H1 (cell line): ENCODE results near the gene SHANK1. TPM values are rescaled to one million over a fixed set of nuclear protein-coding genes. Genes with fewer than 3 reads are reported as not detected.

Source experiments
- CTCF ChIA-PET: fragments of 300-600 bp; sonication (Branson Sonifier 250); formaldehyde crosslinking; loops from one replicate; lab custom pipeline; 2021; ENCODE audit not compliant: partially characterized antibody; lab: Charles Lee
- POLR2A ChIA-PET: fragments of 300-600 bp; sonication (Branson Sonifier 250); formaldehyde crosslinking; loops from one replicate; lab custom pipeline; 2021; ENCODE audit warnings: inconsistent platforms; ENCODE audit not compliant: partially characterized antibody; lab: Charles Lee
- DNase-seq, 2 experiments: peaks; one replicate each; pipeline versions ENCODE4 v3.0.0 to v3.0.0-alpha.2; 2010 to 2022; ENCODE audit warnings: low spot score in 2 of 2, low read depth in 1 of 2, mixed read lengths in 1 of 2
- FAIRE-seq: peaks from 2 replicates; lab custom pipeline; 2011; peaks lifted over from hg19 to GRCh38; lab: Jason Lieb, UNC
- H2AFZ ChIP-seq: 2 replicates; pipeline ENCODE4 v1.8.1; 2012; ENCODE audit warnings: low read length, inconsistent platforms
- H2AK5ac ChIP-seq: 2 replicates; pipeline ENCODE4 v1.6.1; 2013; ENCODE audit warnings: low read depth, low read length
- H2BK120ac ChIP-seq: replicated peaks from 2 replicates; pipeline ENCODE3; 2013; ENCODE audit warnings: low read depth, low read length, inconsistent platforms
- H2BK12ac ChIP-seq: 2 replicates; pipeline ENCODE4 v1.6.1; 2013; ENCODE audit warnings: low read depth, low read length
- H2BK15ac ChIP-seq: 2 replicates; pipeline ENCODE4 v1.6.1; 2013; ENCODE audit warnings: low read length
- H2BK20ac ChIP-seq: 2 replicates; pipeline ENCODE4 v1.6.1; 2013; ENCODE audit warnings: low read length
- H2BK5ac ChIP-seq: 2 replicates; pipeline ENCODE4 v1.6.1; 2013; ENCODE audit warnings: low read depth, low read length
- H3K14ac ChIP-seq: 2 replicates; pipeline ENCODE4 v1.6.1; 2013; ENCODE audit warnings: inconsistent platforms; ENCODE audit not compliant: insufficient read length
- H3K18ac ChIP-seq: 2 replicates; pipeline ENCODE4 v1.6.1; 2013; ENCODE audit warnings: low read length; ENCODE audit errors: extremely low read depth
- H3K23ac ChIP-seq: 2 replicates; pipeline ENCODE4 v1.6.1; 2013; ENCODE audit warnings: inconsistent platforms; ENCODE audit not compliant: insufficient read length
- H3K23me2 ChIP-seq: 2 replicates; pipeline ENCODE4 v1.6.1; 2013; ENCODE audit warnings: low read depth, low read length
- H3K27ac ChIP-seq: 2 replicates; pipeline ENCODE4 v1.6.1; 2011; ENCODE audit warnings: low read depth, low read length, inconsistent platforms
- H3K27me3 ChIP-seq, 4 experiments: replicated peaks in 1 of 4; 1 replicate in 1 of 4; 2 replicates in 3 of 4; pipeline versions ENCODE4 v1.6.1 to v1.8.1; 2011 to 2013; ENCODE audit warnings: low read length in 3 of 4, mild to moderate bottlenecking in 3 of 4, inconsistent platforms in 2 of 4, mixed read lengths in 2 of 4, moderate library complexity in 1 of 4; ENCODE audit not compliant: control insufficient read depth in 3 of 4, insufficient read depth in 3 of 4; ENCODE audit errors: extremely low read depth in 1 of 4
- H3K36me3 ChIP-seq, 4 experiments: 2 replicates each; pipeline versions ENCODE4 v1.6.1 to v1.8.1; 2011 to 2013; ENCODE audit warnings: mild to moderate bottlenecking in 4 of 4, low read length in 3 of 4, moderate library complexity in 2 of 4, control low read depth in 1 of 4, inconsistent platforms in 1 of 4; ENCODE audit not compliant: insufficient read depth in 4 of 4, control insufficient read depth in 2 of 4
- H3K4ac ChIP-seq: replicated peaks from 2 replicates; pipeline ENCODE3; 2013; ENCODE audit warnings: low read length, low read depth, mixed read lengths, inconsistent platforms; ENCODE audit not compliant: insufficient read length
- H3K4me1 ChIP-seq, 4 experiments: replicated peaks in 1 of 4; 1 replicate in 1 of 4; 2 replicates in 3 of 4; pipeline versions ENCODE4 v1.6.1 to v1.8.1; 2011 to 2013; ENCODE audit warnings: low read length in 3 of 4, inconsistent platforms in 2 of 4, mixed read lengths in 1 of 4; ENCODE audit not compliant: insufficient read depth in 4 of 4, control insufficient read depth in 3 of 4
- H3K4me2 ChIP-seq, 2 experiments: 2 replicates each; pipeline versions ENCODE4 v1.6.1 to v1.8.1; 2011 to 2013; ENCODE audit warnings: low read depth in 2 of 2, low read length in 2 of 2, control low read depth in 1 of 2, inconsistent platforms in 1 of 2, mild to moderate bottlenecking in 1 of 2; ENCODE audit not compliant: insufficient read depth in 1 of 2
- H3K4me3 ChIP-seq, 4 experiments: fragments of 200-600, 300-600 bp in 1 of 4; sonication (generic), shearing (Covaris generic), sonication (Bioruptor Twin) in 1 of 4; 2 replicates each; pipeline versions ENCODE4 v1.5.1 to v1.8.1; 2011 to 2016; ENCODE audit warnings: low read length in 4 of 4, low read depth in 3 of 4, control low read depth in 2 of 4, inconsistent platforms in 2 of 4, mild to moderate bottlenecking in 2 of 4, mixed read lengths in 1 of 4, moderate library complexity in 1 of 4; ENCODE audit not compliant: insufficient read depth in 2 of 4; ENCODE audit errors: extremely low read depth in 1 of 4
- H3K56ac ChIP-seq: replicated peaks from 2 replicates; pipeline ENCODE3; 2013; ENCODE audit warnings: low read depth, mild to moderate bottlenecking, mixed read lengths, low read length, inconsistent platforms; ENCODE audit not compliant: insufficient read length
- H3K79me1 ChIP-seq: 2 replicates; pipeline ENCODE4 v1.6.1; 2013; ENCODE audit warnings: low read depth, low read length, control low read depth
- H3K79me2 ChIP-seq, 2 experiments: 2 replicates each; pipeline versions ENCODE4 v1.6.1 to v1.8.1; 2012 to 2013; ENCODE audit warnings: low read length in 2 of 2, mild to moderate bottlenecking in 2 of 2, inconsistent platforms in 1 of 2; ENCODE audit not compliant: insufficient read depth in 2 of 2, control insufficient read depth in 1 of 2
- H3K9ac ChIP-seq, 4 experiments: replicated peaks in 1 of 4; 1 replicate in 1 of 4; 2 replicates in 3 of 4; pipeline versions ENCODE4 v1.6.1 to v1.8.1; 2011 to 2013; ENCODE audit warnings: low read depth in 3 of 4, low read length in 3 of 4, control low read depth in 2 of 4, mild to moderate bottlenecking in 2 of 4, moderate library complexity in 2 of 4, inconsistent platforms in 1 of 4; ENCODE audit errors: extremely low read depth in 1 of 4
- H3K9me3 ChIP-seq, 2 experiments: 2 replicates each; pipeline versions ENCODE4 v1.6.1 to v1.8.1; 2012 to 2013; ENCODE audit warnings: mild to moderate bottlenecking in 2 of 2, moderate library complexity in 2 of 2, control low read depth in 1 of 2, inconsistent platforms in 1 of 2, low read depth in 1 of 2, low read length in 1 of 2, mixed read lengths in 1 of 2; ENCODE audit not compliant: insufficient read depth in 2 of 2
- H4K20me1 ChIP-seq, 2 experiments: replicated peaks in 1 of 2; 2 replicates each; pipeline versions ENCODE3 to v1.8.1; 2011 to 2013; ENCODE audit warnings: inconsistent platforms in 2 of 2, low read length in 2 of 2, mild to moderate bottlenecking in 1 of 2; ENCODE audit not compliant: insufficient read depth in 2 of 2, control insufficient read depth in 1 of 2
- H4K5ac ChIP-seq: 2 replicates; pipeline ENCODE4 v1.6.1; 2013; ENCODE audit warnings: low read length, low read depth, mixed read lengths, inconsistent platforms; ENCODE audit not compliant: insufficient read length
- H4K8ac ChIP-seq: 2 replicates; pipeline ENCODE4 v1.8.0; 2013; ENCODE audit warnings: mild to moderate bottlenecking, moderate library complexity, low read length, inconsistent platforms; ENCODE audit not compliant: insufficient read depth; ENCODE audit errors: extremely low read depth
- H4K91ac ChIP-seq: replicated peaks from 2 replicates; pipeline ENCODE3; 2013; ENCODE audit warnings: low read length, mixed read lengths, inconsistent platforms; ENCODE audit not compliant: insufficient read length
- CEBPB ChIP-seq: IDR thresholded peaks from 2 replicates; pipeline ENCODE4 v1.6.1; 2012; ENCODE audit warnings: low read depth, low read length
- EP300 ChIP-seq, 2 experiments: IDR thresholded peaks; 1 replicate in 1 of 2; 2 replicates in 1 of 2; pipeline ENCODE4 v1.6.1; 2011 to 2012; ENCODE audit warnings: low read depth in 2 of 2, low read length in 2 of 2, mild to moderate bottlenecking in 2 of 2, borderline replicate concordance in 1 of 2, inconsistent platforms in 1 of 2, moderate library complexity in 1 of 2
- HDAC6 ChIP-seq: IDR thresholded peaks from one replicate; pipeline ENCODE4 v1.7.1; 2012; ENCODE audit warnings: low read depth, mild to moderate bottlenecking, inconsistent platforms, low read length, moderate library complexity
- KDM1A ChIP-seq: fragments of 200-600, 300-600 bp; sonication (generic); IDR thresholded peaks from 2 replicates; pipeline ENCODE4 v1.7.1; 2016; ENCODE audit warnings: mild to moderate bottlenecking, low read length, borderline replicate concordance
- MAX ChIP-seq: IDR thresholded peaks from 2 replicates; pipeline ENCODE4 v1.6.1; 2012; ENCODE audit warnings: inconsistent platforms
- NANOG ChIP-seq: IDR thresholded peaks from 2 replicates; pipeline ENCODE4 v1.6.1; 2011; ENCODE audit warnings: low read length, low read depth, mild to moderate bottlenecking, inconsistent platforms; ENCODE audit not compliant: insufficient read depth, poor library complexity, severe bottlenecking
- RAD21 ChIP-seq, 2 experiments: IDR thresholded peaks in 1 of 2; conservative IDR thresholded peaks in 1 of 2; 2 replicates each; pipeline ENCODE4 v1.6.1; 2011; ENCODE audit warnings: low read depth in 2 of 2, low read length in 2 of 2, improper control_type of control experiment in 1 of 2, inconsistent platforms in 1 of 2, mild to moderate bottlenecking in 1 of 2, moderate library complexity in 1 of 2
- SP4 ChIP-seq: IDR thresholded peaks from 2 replicates; pipeline ENCODE4 v1.6.1; 2012; ENCODE audit warnings: low read length, inconsistent platforms
- TAF1 ChIP-seq: IDR thresholded peaks from 2 replicates; pipeline ENCODE4 v1.6.1; 2011; ENCODE audit warnings: mild to moderate bottlenecking, low read depth, low read length
- TCF12 ChIP-seq: IDR thresholded peaks from 2 replicates; pipeline ENCODE4 v1.6.1; 2011; ENCODE audit warnings: low read depth, mild to moderate bottlenecking, low read length
- TEAD4 ChIP-seq: IDR thresholded peaks from 2 replicates; pipeline ENCODE4 v1.6.1; 2012; ENCODE audit warnings: low read depth, low read length, inconsistent platforms, mixed read lengths
- ZNF274 ChIP-seq: IDR thresholded peaks from 2 replicates; pipeline ENCODE4 v1.7.0; 2012; ENCODE audit warnings: low read length, borderline replicate concordance; ENCODE audit errors: extremely low read depth
- WGBS, 2 experiments: shearing (Covaris generic) in 1 of 2; methylation state at CpG; one replicate each; pipeline versions ENCODE4 v1.1.6 to v1.1.7; 2013 to 2015; ENCODE audit warnings: low lambda C conversion rate in 2 of 2, mixed read lengths in 2 of 2, inconsistent platforms in 1 of 2, low coverage in 1 of 2, missing lambda C conversion rate in 1 of 2; ENCODE audit not compliant: insufficient replicate concordance in 2 of 2, insufficient coverage in 1 of 2, insufficient read length in 1 of 2; ENCODE audit errors: extremely low coverage in 1 of 2, missing lambda C conversion rate in 1 of 2; 5-methylcytosine and 5-hydroxymethylcytosine counted together
- polyA plus RNA-seq, 7 experiments: library from polyadenylated mRNA; depleted of rRNA in 3 of 7; stranded (reverse) in 5 of 7; unstranded in 2 of 7; fragments of >200 nt in 5 of 7; fragments of 200-250 nt in 2 of 7; gene quantifications; 1 replicate in 5 of 7; 2 replicates in 1 of 7; 4 replicates in 1 of 7; pipeline versions ENCODE4 v1.2.1 to v1.2.3, GENCODE V29; 2011 to 2013; ENCODE audit warnings: missing spikeins in 2 of 7, mixed read lengths in 2 of 7
- total RNA-seq: library from RNA; stranded (reverse); fragmentation: NEBNext Ultra II Directional; extraction: Animal tissue kit (Norgen Biotek cat#: 25700); gene quantifications from 2 replicates; pipeline ENCODE4 v1.2.1, GENCODE V29; 2021

The SHANK1 gene
- total and polyA plus RNA-seq, 2 of the 8 experiments (the other 6 are each of a cell fraction or from before 2014, with no cell fraction given) = 1.1 to 3.7 TPM

GRCh38 chr19:50713556-50714236 is 5.9 kb downstream of the SHANK1 start:
- Histone ChIP-seq H3K27me3 (peaks cover 0 to 7% (median 4%) of the 10 kb centered on the region in 4 experiments; a peak in 4 of 7 replicates), H3K4me3 (no peak overlapping the region), H2BK20ac (no peak overlapping the region), H3K36me3 (no peaks in the 10 kb centered on the region; a peak in 2 of 8 replicates), H3K23me2 (peaks cover under 1% of the 10 kb centered on the region; the same call in 1 of the 2 replicates), H3K18ac (no peak overlapping the region), H2BK120ac (no peak overlapping the region), H3K4me2 (no peak overlapping the region), H3K79me2 (no peaks in the 10 kb centered on the region), H3K79me1 (no peaks in the 10 kb centered on the region), H3K9me3 (no peaks in the 10 kb centered on the region), H4K91ac (no peak overlapping the region), H4K5ac (no peak overlapping the region), H4K8ac (no peak overlapping the region; the same call in 1 of the 2 replicates), H4K20me1 (peaks cover 2 to 3% of the 10 kb centered on the region in 2 experiments), H3K14ac (no peak overlapping the region), H3K56ac (no peak overlapping the region), H3K4ac (no peak overlapping the region), H3K27ac (no peak overlapping the region), H2AFZ (no peak overlapping the region), H2BK5ac (no peak overlapping the region), H3K9ac (no peak overlapping the region), H2AK5ac (no peak overlapping the region), H2BK15ac (no peak overlapping the region), H2BK12ac (no peak overlapping the region), H3K23ac (no peak overlapping the region), H3K4me1 (peaks cover 2 to 13% (median 5%) of the 10 kb centered on the region in 4 experiments; a peak in 6 of 7 replicates)
- WGBS, 2 experiments = 86% methylated on average over 22 of the region's 22 CpGs; no CpG with 5 or more reads in 1 of the 2 experiments
- CTCF ChIA-PET = interaction anchor here (0.7 to 2.4 kb wide), 16 partner anchors 8 to 383 kb away, joined by 3 to 16 read pairs (median 4); partner anchors contain the start of gene CLEC11A
- DNase-seq = no peak
- no peak for FAIRE-seq
- POLR2A ChIA-PET = interaction anchor here (0.8 to 2.4 kb wide), 4 partner anchors 8 to 91 kb away, joined by 3 to 8 read pairs (median 5); no protein-coding TSS in a partner anchor
- TF ChIP-seq HDAC6 (no peak), ZNF274 (no peak), TEAD4 (no peak), NANOG (no peak), RAD21 (IDR thresholded peaks at IDR 0.05 in 1 of 2, conservative IDR thresholded peaks at IDR 0.05 in 1 of 2; ENCODE audit: low read depth in 2 of 2, low read length in 2 of 2) (no peak), MAX (no peak), EP300 (IDR thresholded peaks at IDR 0.05; ENCODE audit: borderline replicate concordance in 1 of 2, low read depth in 2 of 2, low read length in 2 of 2) (no peak), TCF12 (no peak), KDM1A (no peak), TAF1 (no peak), SP4 (no peak), CEBPB (no peak)
